ENCODE results near the gene RAVER2.

GRCh38 chr1:64829411-64830029, 84.6 kb downstream of the RAVER2 start:
- TF ChIP-seq, protein P1, sequence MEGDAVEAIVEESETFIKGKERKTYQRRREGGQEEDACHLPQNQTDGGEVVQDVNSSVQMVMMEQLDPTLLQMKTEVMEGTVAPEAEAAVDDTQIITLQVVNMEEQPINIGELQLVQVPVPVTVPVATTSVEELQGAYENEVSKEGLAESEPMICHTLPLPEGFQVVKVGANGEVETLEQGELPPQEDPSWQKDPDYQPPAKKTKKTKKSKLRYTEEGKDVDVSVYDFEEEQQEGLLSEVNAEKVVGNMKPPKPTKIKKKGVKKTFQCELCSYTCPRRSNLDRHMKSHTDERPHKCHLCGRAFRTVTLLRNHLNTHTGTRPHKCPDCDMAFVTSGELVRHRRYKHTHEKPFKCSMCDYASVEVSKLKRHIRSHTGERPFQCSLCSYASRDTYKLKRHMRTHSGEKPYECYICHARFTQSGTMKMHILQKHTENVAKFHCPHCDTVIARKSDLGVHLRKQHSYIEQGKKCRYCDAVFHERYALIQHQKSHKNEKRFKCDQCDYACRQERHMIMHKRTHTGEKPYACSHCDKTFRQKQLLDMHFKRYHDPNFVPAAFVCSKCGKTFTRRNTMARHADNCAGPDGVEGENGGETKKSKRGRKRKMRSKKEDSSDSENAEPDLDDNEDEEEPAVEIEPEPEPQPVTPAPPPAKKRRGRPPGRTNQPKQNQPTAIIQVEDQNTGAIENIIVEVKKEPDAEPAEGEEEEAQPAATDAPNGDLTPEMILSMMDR (IDR thresholded peaks at IDR 0.05) = no peak
- TF ChIP-seq POLR2A (IDR thresholded peaks at IDR 0.05) (no peak), POLR2AphosphoS5 (IDR thresholded peaks at IDR 0.05) (no peak)
